Liver (tissue), 9 donors: ENCODE results near the gene ANKMY1. TPM values are rescaled to one million over a fixed set of nuclear protein-coding genes. Genes with fewer than 3 reads are reported as not detected.

ENCODE experiments used
- DNase-seq: peaks from one replicate; pipeline ENCODE4 v3.0.0-alpha.2; 2017; ENCODE audit warnings: low spot score
- H3K27ac ChIP-seq, 2 donors: one replicate each; pipeline ENCODE4 v1.7.0; 2013; ENCODE audit warnings: inconsistent platforms in 2 of 2, low read length in 2 of 2, control low read depth in 1 of 2, low read depth in 1 of 2, mild to moderate bottlenecking in 1 of 2
- H3K27me3 ChIP-seq, 4 donors: one replicate each; pipeline versions ENCODE4 v1.6.1 to v1.7.0; 2013; ENCODE audit warnings: low read length in 3 of 4, inconsistent platforms in 1 of 4, mild to moderate bottlenecking in 1 of 4, moderate library complexity in 1 of 4; ENCODE audit not compliant: control insufficient read depth in 4 of 4, insufficient read depth in 4 of 4
- H3K36me3 ChIP-seq, 4 donors: one replicate each; pipeline versions ENCODE4 v1.6.1 to v1.7.0; 2013; ENCODE audit warnings: low read length in 3 of 4, mild to moderate bottlenecking in 3 of 4, low read depth in 1 of 4, moderate library complexity in 1 of 4; ENCODE audit not compliant: control insufficient read depth in 4 of 4, insufficient read depth in 3 of 4
- H3K4me1 ChIP-seq, 4 donors: one replicate each; pipeline versions ENCODE4 v1.6.1 to v1.7.0; 2013; ENCODE audit warnings: low read length in 3 of 4, mild to moderate bottlenecking in 3 of 4, moderate library complexity in 1 of 4; ENCODE audit not compliant: control insufficient read depth in 4 of 4, insufficient read depth in 4 of 4
- H3K4me3 ChIP-seq, 3 donors: one replicate each; pipeline versions ENCODE4 v1.6.1 to v1.7.0; 2013; ENCODE audit warnings: low read length in 3 of 3, control low read depth in 1 of 3, low read depth in 1 of 3, mild to moderate bottlenecking in 1 of 3
- H3K9ac ChIP-seq, 2 donors: one replicate each; pipeline ENCODE4 v1.7.0; 2013; ENCODE audit warnings: low read length in 2 of 2, mild to moderate bottlenecking in 2 of 2, moderate library complexity in 2 of 2, control low read depth in 1 of 2, low read depth in 1 of 2
- H3K9me3 ChIP-seq, 4 donors: one replicate each; pipeline versions ENCODE4 v1.6.1 to v1.7.0; 2013; ENCODE audit warnings: low read length in 3 of 4; ENCODE audit not compliant: control insufficient read depth in 4 of 4
- FOXA1 ChIP-seq: IDR thresholded peaks from 2 replicates; pipeline ENCODE4 v1.6.1; 2016; ENCODE audit warnings: antibody characterized with exemption
- FOXA2 ChIP-seq: IDR thresholded peaks from 2 replicates; pipeline ENCODE4 v1.6.1; 2016; ENCODE audit warnings: antibody characterized with exemption
- GABPA ChIP-seq, 2 donors: IDR thresholded peaks in 1 of 2; conservative IDR thresholded peaks in 1 of 2; 2 replicates each; pipeline ENCODE4 v1.6.1; 2016; ENCODE audit warnings: antibody characterized with exemption in 2 of 2, mild to moderate bottlenecking in 1 of 2, moderate library complexity in 1 of 2
- HNF4A ChIP-seq, 2 donors: conservative IDR thresholded peaks; 2 replicates each; pipeline ENCODE4 v1.6.1; 2016; ENCODE audit warnings: antibody characterized with exemption in 2 of 2, mild to moderate bottlenecking in 2 of 2
- NR2F2 ChIP-seq: IDR thresholded peaks from 2 replicates; pipeline ENCODE4 v1.6.1; 2016; ENCODE audit warnings: antibody characterized with exemption
- RAD21 ChIP-seq, 2 donors: IDR thresholded peaks; 2 replicates each; pipeline ENCODE4 v1.6.1; 2016; ENCODE audit warnings: antibody characterized with exemption in 2 of 2, mild to moderate bottlenecking in 2 of 2
- RXRA ChIP-seq, 2 donors: IDR thresholded peaks; 2 replicates each; pipeline ENCODE4 v1.6.1; 2017 to 2018; ENCODE audit warnings: antibody characterized with exemption in 2 of 2, mild to moderate bottlenecking in 1 of 2
- SP1 ChIP-seq: IDR thresholded peaks from 2 replicates; pipeline ENCODE4 v1.6.1; 2018; ENCODE audit warnings: antibody characterized with exemption, mild to moderate bottlenecking
- TAF1 ChIP-seq: conservative IDR thresholded peaks from 2 replicates; pipeline ENCODE4 v1.6.1; 2016; ENCODE audit warnings: antibody characterized with exemption, mild to moderate bottlenecking
- YY1 ChIP-seq: IDR thresholded peaks from 2 replicates; pipeline ENCODE4 v1.6.1; 2016; ENCODE audit warnings: antibody characterized with exemption, mild to moderate bottlenecking
- WGBS: extraction: QIAGEN DNeasy Blood & Tissue Kit; methylation state at CpG from one replicate; pipeline ENCODE4 v1.1.7; 2013; 5-methylcytosine and 5-hydroxymethylcytosine counted together
- polyA plus RNA-seq, 2 donors: library from polyadenylated mRNA; stranded (reverse) in 1 of 2; unstranded in 1 of 2; fragments of 200-250 nt in 1 of 2; fragments of >200 nt in 1 of 2; fragmentation: Nextera tagmentation in 1 of 2; extraction: Ambion mirVana in 1 of 2; gene quantifications; one replicate each; pipeline versions ENCODE4 v1.2.1 to v1.2.3, GENCODE V29; 2013 to 2015
- total RNA-seq, 2 donors: library from RNA; depleted of rRNA; stranded (reverse); fragments of >200 nt; gene quantifications; one replicate each; pipeline ENCODE4 v1.2.3, GENCODE V29; 2014
- TF ChIP-seq, protein P1 (sequence below): IDR thresholded peaks from 2 replicates; pipeline ENCODE4 v1.6.1; 2016; ENCODE audit warnings: antibody characterized with exemption
- TF ChIP-seq, protein P2 (sequence below): IDR thresholded peaks from 2 replicates; pipeline ENCODE4 v1.6.1; 2016; ENCODE audit warnings: antibody characterized with exemption, mild to moderate bottlenecking
- TF ChIP-seq, protein P3 (sequence below): IDR thresholded peaks from 2 replicates; pipeline ENCODE4 v1.6.1; 2016; ENCODE audit warnings: antibody characterized with exemption
- donor health status: healthy.
- donor health status: healthy.
- donor health status: healthy.
- donor health status: healthy.
- donor health status: healthy.

ANKMY1 gene
- total and polyA plus RNA-seq, 4 donors: 2.5 to 12.8 (median 4.2) TPM

DNA sequence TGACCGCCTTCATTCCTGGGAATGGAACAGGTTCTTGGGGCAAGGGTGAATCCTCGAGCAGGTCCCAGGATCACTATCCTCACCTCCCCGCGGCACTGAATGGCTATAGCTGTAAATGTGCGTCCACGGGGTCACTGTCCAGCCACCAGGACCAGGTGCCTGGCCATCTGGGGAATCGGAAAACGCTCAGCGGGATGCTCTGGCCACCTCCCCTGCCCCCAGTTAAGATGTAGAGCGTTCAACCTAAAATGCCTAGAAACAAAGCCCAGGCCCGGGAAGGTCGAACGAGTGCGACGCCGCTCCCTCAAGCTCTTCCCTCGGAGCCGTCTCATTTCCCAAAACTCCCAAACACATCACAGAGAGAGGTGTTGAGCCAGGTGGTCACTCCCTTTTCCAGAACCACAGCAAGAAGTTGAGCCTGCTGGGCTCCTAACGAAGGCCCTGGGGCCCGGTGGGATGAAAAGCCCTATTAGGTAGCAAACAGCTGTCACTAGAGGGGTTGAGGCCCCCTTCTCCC lies 28.0 kb upstream of the ANKMY1 start:
- H3K27me3 ChIP-seq: no peaks in the 10 kb centered on the region
- H3K9me3 ChIP-seq: no peaks in the 10 kb centered on the region
- H3K36me3 ChIP-seq: no peaks in the 10 kb centered on the region
- TF ChIP-seq NR2F2: no peak
- no peak for TF ChIP-seq FOXA2
- TF ChIP-seq FOXA1: no peak
- TF ChIP-seq, protein P1, sequence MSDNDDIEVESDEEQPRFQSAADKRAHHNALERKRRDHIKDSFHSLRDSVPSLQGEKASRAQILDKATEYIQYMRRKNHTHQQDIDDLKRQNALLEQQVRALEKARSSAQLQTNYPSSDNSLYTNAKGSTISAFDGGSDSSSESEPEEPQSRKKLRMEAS: no peak
- no peak for TF ChIP-seq TAF1
- TF ChIP-seq HNF4A (conservative IDR thresholded peaks at IDR 0.05): no peak
- TF ChIP-seq, protein P2, sequence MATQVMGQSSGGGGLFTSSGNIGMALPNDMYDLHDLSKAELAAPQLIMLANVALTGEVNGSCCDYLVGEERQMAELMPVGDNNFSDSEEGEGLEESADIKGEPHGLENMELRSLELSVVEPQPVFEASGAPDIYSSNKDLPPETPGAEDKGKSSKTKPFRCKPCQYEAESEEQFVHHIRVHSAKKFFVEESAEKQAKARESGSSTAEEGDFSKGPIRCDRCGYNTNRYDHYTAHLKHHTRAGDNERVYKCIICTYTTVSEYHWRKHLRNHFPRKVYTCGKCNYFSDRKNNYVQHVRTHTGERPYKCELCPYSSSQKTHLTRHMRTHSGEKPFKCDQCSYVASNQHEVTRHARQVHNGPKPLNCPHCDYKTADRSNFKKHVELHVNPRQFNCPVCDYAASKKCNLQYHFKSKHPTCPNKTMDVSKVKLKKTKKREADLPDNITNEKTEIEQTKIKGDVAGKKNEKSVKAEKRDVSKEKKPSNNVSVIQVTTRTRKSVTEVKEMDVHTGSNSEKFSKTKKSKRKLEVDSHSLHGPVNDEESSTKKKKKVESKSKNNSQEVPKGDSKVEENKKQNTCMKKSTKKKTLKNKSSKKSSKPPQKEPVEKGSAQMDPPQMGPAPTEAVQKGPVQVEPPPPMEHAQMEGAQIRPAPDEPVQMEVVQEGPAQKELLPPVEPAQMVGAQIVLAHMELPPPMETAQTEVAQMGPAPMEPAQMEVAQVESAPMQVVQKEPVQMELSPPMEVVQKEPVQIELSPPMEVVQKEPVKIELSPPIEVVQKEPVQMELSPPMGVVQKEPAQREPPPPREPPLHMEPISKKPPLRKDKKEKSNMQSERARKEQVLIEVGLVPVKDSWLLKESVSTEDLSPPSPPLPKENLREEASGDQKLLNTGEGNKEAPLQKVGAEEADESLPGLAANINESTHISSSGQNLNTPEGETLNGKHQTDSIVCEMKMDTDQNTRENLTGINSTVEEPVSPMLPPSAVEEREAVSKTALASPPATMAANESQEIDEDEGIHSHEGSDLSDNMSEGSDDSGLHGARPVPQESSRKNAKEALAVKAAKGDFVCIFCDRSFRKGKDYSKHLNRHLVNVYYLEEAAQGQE: no peak
- TF ChIP-seq RXRA (IDR thresholded peaks at IDR 0.05): no peak
- no peak for TF ChIP-seq GABPA (IDR thresholded peaks at IDR 0.05 in 1 of 2, conservative IDR thresholded peaks at IDR 0.05 in 1 of 2)
- no peak for TF ChIP-seq YY1
- no peak for TF ChIP-seq SP1
- peak overlapping the region; percentile 80 to 95 (median 92) for H3K4me3 ChIP-seq
- WGBS: 3% methylated on average over 20 of the region's 20 CpGs
- DNase-seq: no peak
- H3K9ac ChIP-seq: peak overlapping the region; percentile 94 to 99
- H3K27ac ChIP-seq: peak overlapping the region; percentile 85 to 95
- H3K4me1 ChIP-seq: peaks cover 18 to 54% (median 44%) of the 10 kb centered on the region in 4 donors

DNA sequence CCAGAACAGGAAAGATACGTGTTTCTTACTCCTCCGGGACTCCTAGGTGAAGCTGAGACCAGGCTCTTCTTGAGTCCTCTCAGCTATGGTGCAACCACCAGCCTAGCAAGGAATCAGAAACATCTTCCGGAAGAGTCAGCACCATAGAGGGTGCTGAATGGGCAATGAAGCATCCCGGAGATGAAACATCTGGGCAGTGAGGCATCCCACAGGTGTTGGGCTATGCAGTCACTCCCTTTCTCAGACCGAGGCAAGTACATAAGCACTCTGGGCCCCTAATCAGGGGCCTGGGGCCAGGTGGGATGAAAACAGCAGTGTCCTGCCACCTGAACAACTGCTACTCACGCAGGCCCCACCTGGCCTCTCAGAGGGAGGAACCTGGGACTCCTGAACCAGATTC lies 27.3 kb upstream of the ANKMY1 start:
- Histone ChIP-seq H3K4me3 (peak overlapping the region; percentile 80 to 95 (median 92)), H3K9me3 (no peaks in the 10 kb centered on the region), H3K27ac (no peak overlapping the region), H3K36me3 (no peaks in the 10 kb centered on the region), H3K4me1 (peaks cover 21 to 54% (median 46%) of the 10 kb centered on the region in 4 donors), H3K9ac (peak overlapping the region in 1 of 2 donors; percentile 99), H3K27me3 (no peaks in the 10 kb centered on the region)
- WGBS: 88% methylated on average over 6 of the region's 6 CpGs
- TF ChIP-seq, protein P3, sequence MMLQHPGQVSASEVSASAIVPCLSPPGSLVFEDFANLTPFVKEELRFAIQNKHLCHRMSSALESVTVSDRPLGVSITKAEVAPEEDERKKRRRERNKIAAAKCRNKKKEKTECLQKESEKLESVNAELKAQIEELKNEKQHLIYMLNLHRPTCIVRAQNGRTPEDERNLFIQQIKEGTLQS: no peak
- TF ChIP-seq, protein P2: no peak
- TF ChIP-seq NR2F2 (no peak), HNF4A (conservative IDR thresholded peaks at IDR 0.05) (no peak), FOXA2 (no peak), YY1 (no peak), RAD21 (IDR thresholded peaks at IDR 0.05) (no peak)
- DNase-seq: no peak
